Spinal cord (tissue), 10 donors: Measurements from ENCODE around the gene ZBTB39. TPM values are rescaled to one million over a fixed set of nuclear protein-coding genes. Genes with fewer than 3 reads are reported as not detected.
"Not testable (repeated sequence)": the region's sequence is repeated elsewhere in the genome, so short reads cannot be mapped to it uniquely, and the experiment has no call there.

Experiments
- DNase-seq, 6 donors: peaks; one replicate each; pipeline versions ENCODE4 v3.0.0 to v3.0.0-alpha.2; 2013 to 2015; ENCODE audit warnings: low spot score in 6 of 6, low read depth in 4 of 6
- H3K27ac ChIP-seq: one replicate; pipeline ENCODE4 v1.5.1; 2013; ENCODE audit warnings: low read depth, low read length, control low read depth
- H3K27me3 ChIP-seq: one replicate; pipeline ENCODE4 v1.6.1; 2013; ENCODE audit warnings: low read length; ENCODE audit not compliant: control insufficient read depth, insufficient read depth
- H3K36me3 ChIP-seq: one replicate; pipeline ENCODE4 v1.6.1; 2013; ENCODE audit warnings: low read length; ENCODE audit not compliant: control insufficient read depth, insufficient read depth
- H3K4me1 ChIP-seq: one replicate; pipeline ENCODE4 v1.6.1; 2013; ENCODE audit warnings: low read length; ENCODE audit not compliant: control insufficient read depth, insufficient read depth
- H3K4me3 ChIP-seq: one replicate; pipeline ENCODE4 v1.5.1; 2013; ENCODE audit warnings: low read depth, low read length, control low read depth
- H3K9me3 ChIP-seq: one replicate; pipeline ENCODE4 v1.6.1; 2013; ENCODE audit warnings: low read length; ENCODE audit not compliant: control insufficient read depth, insufficient read depth
- WGBS: methylation state at CpG from one replicate; pipeline ENCODE4 v1.1.5; 2013; ENCODE audit warnings: missing lambda C conversion rate; ENCODE audit not compliant: insufficient coverage; 5-methylcytosine and 5-hydroxymethylcytosine counted together
- polyA plus RNA-seq, 2 donors: library from polyadenylated mRNA; unstranded; fragments of 120-200 nt; gene quantifications; one replicate each; pipeline ENCODE4 v1.2.1, GENCODE V29; 2013; ENCODE audit not compliant: insufficient read length in 2 of 2
- total RNA-seq, 2 donors: library from RNA; depleted of rRNA in 1 of 2; stranded (reverse); fragments of 120-200 nt in 1 of 2; fragments of >200 nt in 1 of 2; gene quantifications; one replicate each; pipeline versions ENCODE4 v1.2.3 to v1.2.4, GENCODE V29; 2013 to 2014
- donor health status: healthy.

ZBTB39 gene
- total and polyA plus RNA-seq, 4 donors = 6.6 to 9.8 (median 8.4) TPM

GRCh38 chr12:57033431-57033830 lies 27.1 kb upstream of the ZBTB39 start:
- Histone ChIP-seq H3K9me3 (no peaks in the 10 kb centered on the region), H3K27me3 (no peaks in the 10 kb centered on the region), H3K27ac (no peak overlapping the region), H3K4me3 (no peak overlapping the region), H3K36me3 (no peaks in the 10 kb centered on the region), H3K4me1 (peaks cover 4% of the 10 kb centered on the region)
- DNase-seq = no peak
- 92% methylated on average over 3 of the region's 3 CpGs for WGBS

GRCh38 chr12:57031789-57032188 lies 25.4 kb upstream of the ZBTB39 start:
- H3K27ac ChIP-seq = no peak overlapping the region
- H3K9me3 ChIP-seq = no peaks in the 10 kb centered on the region
- H3K36me3 ChIP-seq = no peaks in the 10 kb centered on the region
- WGBS = 41% methylated on average over 7 of the region's 7 CpGs
- H3K4me3 ChIP-seq = no peak overlapping the region
- DNase-seq = no peak
- H3K4me1 ChIP-seq = peaks cover 15% of the 10 kb centered on the region
- no peaks in the 10 kb centered on the region for H3K27me3 ChIP-seq

- DNase-seq = peak in 2 of 6 donors; percentile 31 to 64
- H3K27ac ChIP-seq = no peak overlapping the region
- H3K36me3 ChIP-seq = no peaks in the 10 kb centered on the region
- H3K4me1 ChIP-seq = peaks cover 17% of the 10 kb centered on the region
- no peak overlapping the region for H3K4me3 ChIP-seq
- no peaks in the 10 kb centered on the region for H3K27me3 ChIP-seq
- no peaks in the 10 kb centered on the region for H3K9me3 ChIP-seq
- 40% methylated on average over 2 of the region's 2 CpGs for WGBS
Observed at GRCh38 chr12:57031138-57031725, 24.9 kb upstream of the ZBTB39 start.

DNA sequence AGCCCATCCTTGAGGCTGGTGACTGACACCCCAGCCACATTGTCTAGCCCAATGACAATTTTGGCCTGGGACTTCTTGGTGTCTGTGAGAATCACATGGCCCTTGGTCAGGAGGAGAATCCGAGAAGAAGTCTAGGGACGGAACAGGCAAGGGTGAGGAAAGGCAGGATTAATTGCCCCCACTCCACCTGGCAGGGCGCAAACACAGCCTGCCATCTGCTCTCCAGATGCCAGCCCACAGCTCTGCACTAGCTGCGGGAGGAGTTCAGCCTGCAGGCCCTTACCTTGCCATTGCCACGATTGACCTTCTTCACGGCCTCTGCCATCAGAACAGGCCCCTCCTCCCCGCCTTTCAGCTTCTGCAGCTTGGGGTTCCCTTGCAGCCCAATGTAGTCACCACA lies 23.1 kb upstream of the ZBTB39 start:
- DNase-seq = no peak
- 95% methylated on average over 5 of the region's 7 CpGs for WGBS
- no peak overlapping the region for H3K27ac ChIP-seq

GRCh38 chr12:57027805-57028153 lies 21.4 kb upstream of the ZBTB39 start:
- H3K36me3 ChIP-seq = no peaks in the 10 kb centered on the region
- peak in 1 of 6 donors; percentile 24 for DNase-seq
- H3K4me3 ChIP-seq = no peak overlapping the region
- no peaks in the 10 kb centered on the region for H3K9me3 ChIP-seq
- WGBS = 52% methylated on average over 4 of the region's 5 CpGs
- no peak overlapping the region for H3K27ac ChIP-seq
- peaks cover 17% of the 10 kb centered on the region for H3K4me1 ChIP-seq
- H3K27me3 ChIP-seq = no peaks in the 10 kb centered on the region

More for the DNA sequence above, 23.1 kb upstream of the ZBTB39 start:
- H3K27me3 ChIP-seq = no peaks in the 10 kb centered on the region
- H3K9me3 ChIP-seq = no peaks in the 10 kb centered on the region
- no peaks in the 10 kb centered on the region for H3K36me3 ChIP-seq
- peaks cover 17% of the 10 kb centered on the region for H3K4me1 ChIP-seq
- no peak overlapping the region for H3K4me3 ChIP-seq

- Histone ChIP-seq H3K4me3 (no peak overlapping the region), H3K27ac (no peak overlapping the region), H3K4me1 (peaks cover 17% of the 10 kb centered on the region), H3K9me3 (no peaks in the 10 kb centered on the region), H3K27me3 (no peaks in the 10 kb centered on the region), H3K36me3 (no peaks in the 10 kb centered on the region)
- DNase-seq = peak in 2 of 6 donors; percentile 24 to 77
- WGBS = 50% methylated on average over 10 of the region's 13 CpGs
Observed at GRCh38 chr12:57027011-57027804, 20.9 kb upstream of the ZBTB39 start.

GRCh38 chr12:57025196-57025595 lies 18.9 kb upstream of the ZBTB39 start:
- WGBS = 10% methylated on average over 1 of the region's 2 CpGs
- no peak overlapping the region for H3K27ac ChIP-seq
- H3K9me3 ChIP-seq = no peaks in the 10 kb centered on the region

DNA sequence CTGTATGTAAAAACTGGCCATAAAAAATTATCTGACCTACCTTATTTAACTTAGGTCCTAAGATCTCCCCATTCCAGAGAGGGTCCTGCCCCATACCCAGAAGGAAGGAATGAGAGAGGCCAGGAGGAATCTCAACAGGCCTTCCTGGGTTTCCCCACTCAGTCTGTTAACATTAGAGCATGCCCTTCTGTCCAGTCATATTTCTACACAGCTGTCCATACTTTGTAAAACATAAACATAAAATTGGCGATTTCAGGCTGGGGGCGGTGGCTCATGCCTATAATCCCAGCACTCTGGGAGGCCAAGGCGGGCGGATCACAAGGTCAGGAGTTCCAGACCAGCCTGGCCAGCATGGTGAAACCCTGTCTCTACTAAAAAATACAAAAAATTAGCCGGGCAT lies 16.0 kb upstream of the ZBTB39 start:
- H3K27me3 ChIP-seq, H3K9me3 ChIP-seq, H3K4me3 ChIP-seq, DNase-seq, H3K4me1 ChIP-seq, H3K27ac ChIP-seq, H3K36me3 ChIP-seq: not testable (repeated sequence)
- 98% methylated on average over 4 of the region's 5 CpGs for WGBS

More at GRCh38 chr12:57025196-57025595, 18.9 kb upstream of the ZBTB39 start:
- Histone ChIP-seq H3K4me1 (peaks cover 14% of the 10 kb centered on the region), H3K27me3 (no peaks in the 10 kb centered on the region), H3K36me3 (no peaks in the 10 kb centered on the region), H3K4me3 (no peak overlapping the region)
- DNase-seq = peak in 2 of 6 donors; percentile 35 to 68

DNA sequence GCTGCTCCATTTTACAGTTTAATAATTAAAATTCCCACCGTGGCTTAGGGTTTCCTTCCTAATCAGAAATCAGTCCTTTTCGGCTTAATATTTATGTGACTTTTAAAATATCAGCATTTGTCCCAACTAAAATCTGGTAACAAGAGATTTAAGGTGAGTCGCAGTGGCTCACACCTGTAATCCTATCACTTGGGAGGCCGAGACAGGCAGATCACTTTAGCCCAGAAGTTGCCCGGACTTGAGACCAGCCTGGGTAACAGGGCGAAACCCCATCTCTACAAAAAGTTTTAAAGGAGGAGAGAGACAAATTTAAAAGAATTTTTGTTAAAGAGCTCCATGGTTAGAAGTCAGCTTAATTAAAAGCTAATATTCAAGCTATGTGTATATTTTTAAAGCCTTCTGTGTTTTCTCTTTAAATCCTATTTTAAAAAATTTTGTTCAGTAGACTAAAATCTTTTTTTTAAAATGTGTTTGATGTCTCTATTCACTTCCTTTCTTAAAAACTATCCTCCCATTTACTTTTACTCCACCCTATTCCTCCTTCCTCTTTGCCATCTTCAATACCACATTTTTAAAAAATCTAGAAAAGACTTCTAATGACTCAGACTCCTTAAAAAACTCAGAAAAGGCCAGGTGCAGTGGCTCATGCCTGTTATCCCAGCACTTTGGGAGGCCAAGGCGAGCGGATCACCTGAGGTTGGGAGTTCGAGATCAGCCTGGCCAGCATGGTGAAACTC lies 13.8 kb upstream of the ZBTB39 start:
- Histone ChIP-seq H3K4me1 (no peaks in the 10 kb centered on the region), H3K27me3 (peaks cover 2% of the 10 kb centered on the region), H3K36me3 (no peaks in the 10 kb centered on the region), H3K27ac (no peak overlapping the region), H3K4me3 (no peak overlapping the region), H3K9me3 (no peaks in the 10 kb centered on the region)
- WGBS = 100% methylated on average over 3 of the region's 9 CpGs
- DNase-seq = no peak
